ENCODE data around the gene AGO4.

- TF ChIP-seq PHF8 (IDR thresholded peaks at IDR 0.05; ENCODE audit: borderline replicate concordance, low read depth) (no peak), ZFP36 (IDR thresholded peaks at IDR 0.05; ENCODE audit: borderline replicate concordance, partially characterized antibody) (no peak), EP300 (IDR thresholded peaks at IDR 0.05) (no peak), SREBF2 (IDR thresholded peaks at IDR 0.05) (no peak), REST (IDR thresholded peaks at IDR 0.05) (peak; percentile 82), MAZ (IDR thresholded peaks at IDR 0.05; ENCODE audit: borderline replicate concordance, low read depth, low read length) (no peak), CTCF (IDR thresholded peaks at IDR 0.05) (no peak), KDM5A (IDR thresholded peaks at IDR 0.05) (no peak), RCOR1 (IDR thresholded peaks at IDR 0.05; ENCODE audit: low read depth, low read length) (no peak)
Measured at GRCh38 chr1:35876988-35877387, 69.2 kb downstream of the AGO4 start.

All from A549 (cell line).